Neuronal stem cell (in vitro differentiated cells): Measurements from ENCODE around the gene BABAM2.
A peak's percentile ranks its signal among the peaks of the same experiment; 100 is the strongest.

Experiments
- DNase-seq: peaks from one replicate; pipeline ENCODE4 v3.0.0-alpha.2; 2013; ENCODE audit warnings: low spot score
- H2AFZ ChIP-seq: one replicate; pipeline ENCODE4 v1.6.1; 2013; ENCODE audit warnings: mild to moderate bottlenecking, low read length, inconsistent platforms
- H2AK5ac ChIP-seq: 2 replicates; pipeline ENCODE4 v1.6.1; 2013; ENCODE audit warnings: low read depth, mild to moderate bottlenecking, inconsistent platforms, low read length, moderate library complexity, mixed read lengths
- H2BK120ac ChIP-seq: 2 replicates; pipeline ENCODE4 v1.6.1; 2013; ENCODE audit warnings: low read depth, mild to moderate bottlenecking, inconsistent platforms, low read length, moderate library complexity, mixed read lengths
- H2BK12ac ChIP-seq: one replicate; pipeline ENCODE4 v1.6.1; 2013; ENCODE audit warnings: low read length, inconsistent platforms
- H2BK15ac ChIP-seq: 2 replicates; pipeline ENCODE4 v1.6.1; 2013; ENCODE audit warnings: mild to moderate bottlenecking, low read length, inconsistent platforms, mixed read lengths
- H2BK5ac ChIP-seq: one replicate; pipeline ENCODE4 v1.6.1; 2013; ENCODE audit warnings: inconsistent platforms, mild to moderate bottlenecking, low read length, moderate library complexity
- H3K14ac ChIP-seq: one replicate; pipeline ENCODE4 v1.6.1; 2013; ENCODE audit warnings: low read length, inconsistent platforms
- H3K18ac ChIP-seq: 2 replicates; pipeline ENCODE4 v1.6.1; 2013; ENCODE audit warnings: low read length, inconsistent platforms
- H3K23ac ChIP-seq: 2 replicates; pipeline ENCODE4 v1.6.1; 2013; ENCODE audit warnings: low read depth, mild to moderate bottlenecking, mixed read lengths, low read length, inconsistent platforms; ENCODE audit not compliant: poor library complexity
- H3K27ac ChIP-seq: replicated peaks from 3 replicates; pipeline ENCODE4 v1.5.1; 2013; ENCODE audit warnings: low read length, inconsistent platforms
- H3K27me3 ChIP-seq, 3 experiments: 2 replicates each; pipeline ENCODE4 v1.6.1; 2013; ENCODE audit warnings: low read length in 3 of 3, mild to moderate bottlenecking in 2 of 3, inconsistent platforms in 1 of 3, low read depth in 1 of 3, mixed read lengths in 1 of 3, moderate library complexity in 1 of 3; ENCODE audit not compliant: control insufficient read depth in 3 of 3, insufficient read depth in 3 of 3
- H3K36me3 ChIP-seq, 2 donors: replicated peaks in 1 of 2; 2 replicates each; pipeline ENCODE4 v1.6.1; 2013; ENCODE audit warnings: low read length in 2 of 2; ENCODE audit not compliant: control insufficient read depth in 2 of 2, insufficient read depth in 2 of 2
- H3K4ac ChIP-seq: 2 replicates; pipeline ENCODE4 v1.6.1; 2013; ENCODE audit warnings: inconsistent platforms, mild to moderate bottlenecking, low read length, moderate library complexity
- H3K4me1 ChIP-seq, 2 donors: 1 replicate in 1 of 2; 2 replicates in 1 of 2; pipeline ENCODE4 v1.6.1; 2013; ENCODE audit warnings: low read length in 2 of 2, low read depth in 1 of 2; ENCODE audit not compliant: control insufficient read depth in 2 of 2, insufficient read depth in 1 of 2
- H3K4me2 ChIP-seq: one replicate; pipeline ENCODE4 v1.6.1; 2013; ENCODE audit warnings: mild to moderate bottlenecking, low read length, inconsistent platforms; ENCODE audit not compliant: insufficient read depth, poor library complexity, severe bottlenecking
- H3K4me3 ChIP-seq, 2 donors: 2 replicates each; pipeline ENCODE4 v1.5.1; 2013; ENCODE audit warnings: low read length in 2 of 2, mild to moderate bottlenecking in 2 of 2, inconsistent platforms in 1 of 2, moderate library complexity in 1 of 2
- H3K79me1 ChIP-seq: one replicate; pipeline ENCODE4 v1.6.1; 2013; ENCODE audit warnings: low read depth, mild to moderate bottlenecking, inconsistent platforms, low read length, moderate library complexity
- H3K9ac ChIP-seq: one replicate; pipeline ENCODE4 v1.6.1; 2013; ENCODE audit warnings: mild to moderate bottlenecking, low read depth, low read length, inconsistent platforms; ENCODE audit not compliant: poor library complexity
- H3K9me3 ChIP-seq, 2 donors: replicated peaks in 1 of 2; 2 replicates each; pipeline versions ENCODE3 to v1.6.1; 2013; ENCODE audit warnings: low read length in 2 of 2, mild to moderate bottlenecking in 2 of 2, inconsistent platforms in 1 of 2, low read depth in 1 of 2, mixed read lengths in 1 of 2, moderate library complexity in 1 of 2; ENCODE audit not compliant: control insufficient read depth in 2 of 2, insufficient read depth in 1 of 2
- H4K8ac ChIP-seq: one replicate; pipeline ENCODE4 v1.6.1; 2013; ENCODE audit warnings: low read depth, mild to moderate bottlenecking, inconsistent platforms, low read length, moderate library complexity
- H4K91ac ChIP-seq: one replicate; pipeline ENCODE4 v1.6.1; 2013; ENCODE audit warnings: low read length, low read depth, mild to moderate bottlenecking, inconsistent platforms; ENCODE audit not compliant: poor library complexity
- WGBS, 2 donors: extraction: QIAGEN DNeasy Blood & Tissue Kit; methylation state at CpG; one replicate each; pipeline ENCODE4 v1.1.7; 2013; ENCODE audit warnings: missing lambda C conversion rate in 2 of 2, mixed read lengths in 1 of 2; ENCODE audit not compliant: insufficient read length in 2 of 2, insufficient replicate concordance in 1 of 2; ENCODE audit errors: extremely low coverage in 2 of 2; 5-methylcytosine and 5-hydroxymethylcytosine counted together

The BABAM2 gene

DNA sequence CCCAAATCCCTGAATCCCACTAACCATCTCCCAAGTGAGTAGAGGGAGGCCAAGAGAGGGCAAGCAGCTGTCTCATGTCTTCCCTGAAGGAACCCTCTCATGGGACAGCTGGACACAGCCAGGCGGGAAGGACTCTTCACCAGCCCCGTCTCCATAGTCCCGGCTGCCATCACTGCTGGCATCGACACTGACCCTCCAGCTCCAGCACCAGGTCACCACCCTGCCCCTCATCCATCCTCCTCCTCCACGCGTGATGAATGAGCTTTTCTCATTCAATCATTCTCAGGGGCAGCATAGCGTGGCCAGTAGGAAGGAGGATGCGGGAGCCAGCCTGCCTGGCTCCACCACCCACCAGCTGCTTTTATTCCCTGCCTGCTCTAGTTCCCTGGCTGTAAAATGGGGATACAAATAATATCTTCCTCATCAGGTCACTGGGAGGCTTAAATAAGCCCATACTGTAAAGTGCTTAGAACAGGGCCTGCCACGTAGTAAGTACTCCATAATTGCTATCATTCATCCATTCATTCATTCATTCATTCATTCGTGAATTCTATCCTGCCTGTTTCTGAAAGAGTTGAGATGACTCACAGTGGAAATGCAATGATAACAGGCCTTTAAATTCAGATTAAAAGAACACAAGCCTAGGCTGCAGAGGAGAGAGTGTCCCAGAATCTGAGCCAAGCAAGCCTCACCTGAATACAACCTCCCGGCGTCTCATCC, 471.6 kb downstream of the BABAM2 start:
- H4K8ac ChIP-seq: no peak overlapping the region
- no peaks in the 10 kb centered on the region for H3K36me3 ChIP-seq
- no peaks in the 10 kb centered on the region for H3K27me3 ChIP-seq

GRCh38 chr2:28362991-28363521, 472.5 kb downstream of the BABAM2 start:
- Histone ChIP-seq H4K8ac (peak overlapping the region; percentile 93), H3K9ac (peak overlapping the region; percentile 24), H2AK5ac (no peak overlapping the region), H3K79me1 (no peaks in the 10 kb centered on the region), H3K18ac (peak overlapping the region; percentile 88), H2BK5ac (no peak overlapping the region), H2BK120ac (no peak overlapping the region), H4K91ac (no peak overlapping the region), H3K4ac (no peak overlapping the region), H2BK12ac (no peak overlapping the region), H3K23ac (peak overlapping the region; percentile 9), H3K27me3 (peaks cover 0 to 3% (median 0%) of the 10 kb centered on the region in 3 experiments), H3K9me3 (no peaks in the 10 kb centered on the region), H2BK15ac (peak overlapping the region; percentile 40), H3K14ac (no peak overlapping the region), H3K36me3 (no peaks in the 10 kb centered on the region), H3K4me1 (peaks cover 12 to 14% of the 10 kb centered on the region in 2 donors), H3K4me3 (no peak overlapping the region), H3K4me2 (no peak overlapping the region), H2AFZ (peak overlapping the region; percentile 73), H3K27ac (no peak overlapping the region)
- DNase-seq: no peak
- WGBS, 2 donors: no CpG with 5 or more reads among the region's 15 CpGs

More for the DNA sequence above, 471.6 kb downstream of the BABAM2 start:
- no peak overlapping the region for H3K14ac ChIP-seq
- no peak overlapping the region for H2BK5ac ChIP-seq
- no peak overlapping the region for H3K4ac ChIP-seq
- DNase-seq: no peak
- no peak overlapping the region for H3K18ac ChIP-seq
- H2AK5ac ChIP-seq: peak overlapping the region; percentile 27
- H3K9ac ChIP-seq: no peak overlapping the region
- peak overlapping the region; percentile 53 for H2BK15ac ChIP-seq
- no peak overlapping the region for H2AFZ ChIP-seq
- H2BK12ac ChIP-seq: no peak overlapping the region
- no peak overlapping the region for H2BK120ac ChIP-seq
- H3K4me2 ChIP-seq: no peak overlapping the region
- no peak overlapping the region for H4K91ac ChIP-seq
- H3K4me1 ChIP-seq: peaks cover 8 to 13% of the 10 kb centered on the region in 2 donors
- no peak overlapping the region for H3K27ac ChIP-seq
- H3K9me3 ChIP-seq: no peaks in the 10 kb centered on the region
- WGBS, 2 donors: no CpG with 5 or more reads among the region's 12 CpGs
- no peak overlapping the region for H3K23ac ChIP-seq
- H3K79me1 ChIP-seq: no peaks in the 10 kb centered on the region
- H3K4me3 ChIP-seq: no peak overlapping the region

DNA sequence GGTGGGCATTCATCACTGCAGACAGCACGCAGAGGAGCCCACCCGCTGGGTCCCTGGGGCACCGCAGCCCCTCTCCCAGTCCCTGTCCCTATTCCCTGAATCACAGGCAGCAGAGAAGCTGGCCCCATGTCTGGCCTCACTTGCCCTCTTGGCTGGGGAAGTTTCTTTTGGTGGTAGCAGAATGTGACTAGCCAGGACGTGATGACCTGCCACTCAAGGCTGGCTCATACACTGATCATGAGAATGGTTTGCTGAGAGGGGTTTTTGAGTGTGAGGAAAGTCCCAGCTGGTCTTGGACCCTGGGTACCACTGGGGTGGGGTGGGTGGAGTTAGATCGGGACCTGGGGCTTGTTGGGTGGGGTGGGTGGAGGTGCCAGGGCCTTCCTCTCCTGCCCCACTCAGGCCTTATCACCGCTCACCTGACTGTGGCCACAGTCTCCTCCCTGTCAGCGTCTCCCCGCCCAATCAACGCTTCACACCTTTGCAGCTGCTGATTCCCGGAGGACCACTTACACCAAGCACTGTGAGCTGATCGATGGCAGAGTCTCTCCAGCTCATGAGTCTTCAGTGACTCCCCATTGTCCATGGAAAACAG, 473.3 kb downstream of the BABAM2 start:
- no peak overlapping the region for H4K91ac ChIP-seq
- peak overlapping the region; percentile 40 for H2BK15ac ChIP-seq
- H2BK120ac ChIP-seq: no peak overlapping the region
- no peak overlapping the region for H2BK5ac ChIP-seq
- H3K27ac ChIP-seq: no peak overlapping the region
- no peak overlapping the region for H2BK12ac ChIP-seq
- peaks cover 0 to 6% (median 0%) of the 10 kb centered on the region in 3 experiments for H3K27me3 ChIP-seq
- no peak overlapping the region for H2AK5ac ChIP-seq
- WGBS, 2 donors: no CpG with 5 or more reads among the region's 11 CpGs
- H3K4me2 ChIP-seq: no peak overlapping the region
- no peaks in the 10 kb centered on the region for H3K9me3 ChIP-seq
- peak overlapping the region; percentile 32 for H3K18ac ChIP-seq
- H3K14ac ChIP-seq: no peak overlapping the region
- H3K79me1 ChIP-seq: no peaks in the 10 kb centered on the region
- H3K4ac ChIP-seq: no peak overlapping the region
- H3K23ac ChIP-seq: no peak overlapping the region
- peaks cover 12 to 14% of the 10 kb centered on the region in 2 donors for H3K4me1 ChIP-seq
- no peak overlapping the region for H3K4me3 ChIP-seq
- DNase-seq: no peak
- no peak overlapping the region for H3K9ac ChIP-seq
- no peaks in the 10 kb centered on the region for H3K36me3 ChIP-seq
- no peak overlapping the region for H4K8ac ChIP-seq
- H2AFZ ChIP-seq: no peak overlapping the region

DNA sequence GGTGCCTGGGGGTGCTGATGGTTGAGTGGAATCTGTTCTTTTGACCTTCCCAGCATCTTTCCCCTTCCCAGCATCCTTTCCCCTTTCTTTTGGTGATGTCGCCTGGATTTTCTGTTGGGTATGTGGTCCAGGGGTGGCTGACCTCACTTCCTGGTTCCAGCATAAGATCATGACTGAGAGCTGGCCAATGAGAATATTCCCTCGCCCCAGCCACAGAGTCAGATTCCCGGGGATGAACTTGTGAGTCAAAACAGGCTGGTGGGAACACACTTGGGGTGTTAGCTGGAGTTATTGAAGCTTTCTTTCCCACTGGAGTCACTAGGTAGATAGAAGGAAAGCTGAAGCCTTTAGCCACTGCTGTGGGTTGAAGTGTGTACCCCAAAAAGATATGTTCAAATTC, 474.1 kb downstream of the BABAM2 start:
- no peak overlapping the region for H3K9ac ChIP-seq
- no peak overlapping the region for H2BK120ac ChIP-seq
- no peak overlapping the region for H3K18ac ChIP-seq
- WGBS, 2 donors: no CpG with 5 or more reads among the region's 3 CpGs
- H4K91ac ChIP-seq: no peak overlapping the region
- no peaks in the 10 kb centered on the region for H3K79me1 ChIP-seq
- no peak overlapping the region for H3K23ac ChIP-seq
- H4K8ac ChIP-seq: no peak overlapping the region
- no peak overlapping the region for H2BK5ac ChIP-seq
- no peak overlapping the region for H2BK12ac ChIP-seq
- H2BK15ac ChIP-seq: no peak overlapping the region
- H2AK5ac ChIP-seq: no peak overlapping the region
- DNase-seq: no peak
- H3K4me1 ChIP-seq: peaks cover 12 to 14% of the 10 kb centered on the region in 2 donors
- H3K14ac ChIP-seq: no peak overlapping the region
- H3K27ac ChIP-seq: no peak overlapping the region
- H3K4me2 ChIP-seq: no peak overlapping the region
- no peaks in the 10 kb centered on the region for H3K36me3 ChIP-seq
- peaks cover 0 to 12% (median 0%) of the 10 kb centered on the region in 3 experiments for H3K27me3 ChIP-seq
- no peaks in the 10 kb centered on the region for H3K9me3 ChIP-seq
- no peak overlapping the region for H3K4me3 ChIP-seq
- peak overlapping the region; percentile 18 for H2AFZ ChIP-seq
- no peak overlapping the region for H3K4ac ChIP-seq
